ENCODE results near the gene KDM6A.
"Not testable (repeated sequence)": the region's sequence is repeated elsewhere in the genome, so short reads cannot be mapped to it uniquely, and the experiment has no call there.

DNA sequence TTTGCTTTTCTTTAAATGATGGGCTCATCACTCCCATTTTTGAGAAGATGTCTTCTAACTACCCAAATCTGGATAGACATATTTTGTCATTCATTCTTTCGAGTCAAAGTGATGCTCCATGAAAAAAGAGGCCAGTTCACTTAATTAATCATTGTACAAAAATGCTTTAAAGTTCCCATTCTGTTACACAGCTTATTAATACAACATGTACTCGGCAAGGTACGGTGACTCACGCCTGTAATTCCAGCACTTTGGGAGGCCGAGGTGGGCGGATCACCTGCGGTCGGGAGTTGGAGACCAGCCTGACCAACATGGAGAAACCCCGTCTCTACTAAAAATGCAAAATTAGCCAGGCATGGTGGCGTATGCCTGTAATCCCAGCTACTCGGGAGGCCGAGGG lies 67.6 kb downstream of the KDM6A start:
- TF ChIP-seq, protein P1, sequence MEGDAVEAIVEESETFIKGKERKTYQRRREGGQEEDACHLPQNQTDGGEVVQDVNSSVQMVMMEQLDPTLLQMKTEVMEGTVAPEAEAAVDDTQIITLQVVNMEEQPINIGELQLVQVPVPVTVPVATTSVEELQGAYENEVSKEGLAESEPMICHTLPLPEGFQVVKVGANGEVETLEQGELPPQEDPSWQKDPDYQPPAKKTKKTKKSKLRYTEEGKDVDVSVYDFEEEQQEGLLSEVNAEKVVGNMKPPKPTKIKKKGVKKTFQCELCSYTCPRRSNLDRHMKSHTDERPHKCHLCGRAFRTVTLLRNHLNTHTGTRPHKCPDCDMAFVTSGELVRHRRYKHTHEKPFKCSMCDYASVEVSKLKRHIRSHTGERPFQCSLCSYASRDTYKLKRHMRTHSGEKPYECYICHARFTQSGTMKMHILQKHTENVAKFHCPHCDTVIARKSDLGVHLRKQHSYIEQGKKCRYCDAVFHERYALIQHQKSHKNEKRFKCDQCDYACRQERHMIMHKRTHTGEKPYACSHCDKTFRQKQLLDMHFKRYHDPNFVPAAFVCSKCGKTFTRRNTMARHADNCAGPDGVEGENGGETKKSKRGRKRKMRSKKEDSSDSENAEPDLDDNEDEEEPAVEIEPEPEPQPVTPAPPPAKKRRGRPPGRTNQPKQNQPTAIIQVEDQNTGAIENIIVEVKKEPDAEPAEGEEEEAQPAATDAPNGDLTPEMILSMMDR (IDR thresholded peaks at IDR 0.05), result not testable (repeated sequence)
- TF ChIP-seq POLR2A (IDR thresholded peaks at IDR 0.05), result not testable (repeated sequence)

Measured in thyroid gland (tissue), 4 donors.